Stimulated activated CD8-positive, alpha-beta memory T cell treated with anti-CD3 and anti-CD28 coated beads, Interleukin-7, amount 100 ng/mL, for 4 hours (primary cell): ENCODE data around the gene SLC35G3.
"Not testable (repeated sequence)": the region's sequence is repeated elsewhere in the genome, so short reads cannot be mapped to it uniquely, and the experiment has no call there.

Source experiments
- DNase-seq, 2 donors: peaks; one replicate each; pipeline ENCODE4 v3.0.0-alpha.2; 2020; ENCODE audit warnings: low read depth in 2 of 2

The SLC35G3 gene

DNA sequence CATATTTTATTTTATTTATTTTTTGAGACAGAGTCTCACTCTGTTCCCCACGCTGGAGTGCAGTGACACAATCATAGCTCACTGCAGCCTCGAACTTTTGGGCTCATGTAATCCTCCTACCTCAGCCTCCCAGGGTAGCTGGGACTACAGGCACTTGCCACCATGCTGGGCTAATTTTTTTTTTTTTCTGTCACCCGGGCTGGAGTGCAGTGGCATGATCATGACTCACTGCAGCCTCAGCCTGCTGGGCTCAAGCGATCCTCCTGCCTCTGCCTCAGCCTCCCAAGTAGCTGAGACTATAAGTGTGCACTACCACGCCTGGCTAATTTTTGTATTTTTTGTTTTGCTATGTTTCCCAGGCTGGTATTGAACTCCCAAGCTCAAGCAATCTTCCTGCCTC lies 29.5 kb downstream of the SLC35G3 start:
- DNase-seq, result no peak

DNA sequence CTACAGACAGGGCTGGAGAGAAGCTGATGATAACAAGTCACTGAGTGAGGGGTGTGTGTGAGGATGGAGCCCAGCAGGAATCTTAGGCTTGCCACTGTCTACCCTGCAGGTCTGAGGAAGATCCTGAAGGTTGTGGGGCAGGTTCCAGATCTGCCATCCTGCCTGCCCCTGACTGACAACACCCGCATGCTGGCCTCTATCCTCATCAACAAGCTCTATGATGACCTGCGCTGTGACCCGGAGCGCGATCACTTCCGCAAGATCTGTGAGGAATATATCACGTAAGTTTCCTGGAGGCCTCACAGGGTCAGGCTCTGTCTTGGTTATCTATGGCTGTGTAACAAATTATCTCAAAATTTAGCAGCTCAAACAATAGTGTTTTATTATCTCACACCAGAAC lies 30.3 kb downstream of the SLC35G3 start:
- DNase-seq, result no peak

DNA sequence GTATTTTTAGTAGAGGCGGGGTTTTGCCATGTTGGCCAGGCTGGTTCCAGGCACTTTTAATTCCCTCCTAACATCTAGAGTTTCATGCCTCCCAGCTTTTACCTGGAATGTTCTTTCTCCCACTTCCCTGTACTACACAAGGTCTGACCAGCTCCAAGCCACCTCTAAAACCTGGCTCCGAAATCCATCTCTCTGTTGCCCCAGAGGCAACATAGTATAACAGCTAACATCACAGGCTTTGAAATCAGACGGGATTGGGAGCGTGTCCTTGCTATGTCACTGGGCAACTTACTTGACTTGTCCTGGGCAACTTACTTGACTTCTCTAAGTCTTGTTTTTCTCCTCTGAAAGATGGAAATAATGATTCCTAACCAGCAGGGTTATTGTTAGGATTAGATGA lies 31.4 kb downstream of the SLC35G3 start:
- DNase-seq, result no peak

DNA sequence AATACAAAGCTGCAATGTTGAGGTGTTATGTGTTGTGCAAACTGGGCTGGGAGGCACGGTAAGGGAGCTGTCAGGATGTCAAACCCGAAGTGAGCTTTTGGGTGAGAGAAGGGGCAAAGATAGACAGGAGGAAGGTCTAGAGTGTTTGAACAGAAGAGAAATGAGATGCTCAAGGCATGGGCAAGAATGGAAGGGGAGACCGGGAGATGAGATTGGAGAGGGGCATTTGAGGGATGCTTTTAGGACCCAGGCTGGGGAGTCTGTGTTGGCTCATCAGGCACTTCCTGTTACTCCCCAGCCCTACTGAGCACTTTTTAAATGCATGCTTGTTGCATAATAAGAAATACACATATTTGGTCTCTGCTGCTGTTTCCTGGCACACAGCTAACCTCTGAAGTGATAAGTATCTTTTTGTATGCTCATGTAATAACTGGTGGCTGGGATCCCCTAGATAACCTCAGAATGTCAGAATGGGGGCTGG lies 32.9 kb downstream of the SLC35G3 start:
- DNase-seq, result no peak

DNA sequence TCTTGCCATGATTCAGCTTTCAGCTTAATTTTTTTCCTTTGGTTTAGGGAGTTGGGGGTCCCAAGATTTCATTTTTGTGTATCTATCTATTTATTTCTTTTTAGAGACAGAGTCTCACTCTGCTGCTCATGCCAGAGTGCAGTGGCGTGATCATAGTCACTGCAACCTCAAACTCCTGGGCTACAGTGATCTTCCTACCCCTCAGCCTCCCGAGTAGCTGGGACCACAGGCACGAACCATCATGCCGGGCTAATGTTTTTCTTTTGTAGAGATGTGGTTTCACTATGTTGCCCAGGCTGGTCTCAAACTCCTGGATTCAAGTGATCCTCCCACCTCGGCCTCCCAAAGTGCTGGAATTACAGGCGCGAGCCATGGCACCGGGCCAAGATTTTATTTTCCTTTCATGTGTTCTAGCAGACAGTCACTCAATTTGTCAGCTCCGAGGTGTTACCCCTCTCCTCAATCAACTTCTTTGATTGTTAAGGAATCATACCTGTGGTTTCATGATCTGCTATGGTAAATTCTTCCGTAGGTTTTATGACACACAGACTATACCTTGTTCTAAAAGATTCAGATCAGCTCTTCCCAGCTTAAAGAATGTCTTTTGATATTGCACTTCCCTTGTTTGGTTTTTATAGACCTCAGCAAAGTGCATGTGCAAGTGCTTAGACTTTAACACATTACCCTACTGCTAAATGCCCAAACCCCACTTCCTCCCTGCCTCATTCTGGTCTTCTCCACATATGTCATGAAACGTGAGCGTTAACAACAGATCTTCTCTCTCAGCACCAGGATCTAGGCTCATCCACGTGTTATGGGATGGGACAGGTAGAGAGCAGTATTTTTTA lies 33.6 kb downstream of the SLC35G3 start:
- no peak for DNase-seq

DNA sequence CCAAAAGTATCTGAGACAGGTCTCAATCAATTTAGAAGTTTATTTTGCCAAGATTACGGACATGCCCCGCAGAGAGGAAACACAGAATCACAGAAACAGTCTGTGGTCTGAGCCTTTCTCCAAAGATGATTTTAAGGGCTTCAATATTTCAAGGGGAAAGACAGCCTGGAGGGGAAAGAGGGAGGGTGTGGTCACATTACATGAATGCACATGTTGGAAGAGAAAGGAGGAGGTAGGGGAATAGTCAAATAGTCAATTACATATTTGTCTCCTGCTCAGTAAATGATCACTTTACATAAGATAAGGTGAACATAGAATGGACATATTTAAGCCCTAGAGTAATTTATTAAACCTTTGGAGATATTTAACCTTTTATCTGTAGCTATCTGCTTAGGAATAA lies 34.3 kb downstream of the SLC35G3 start:
- no peak for DNase-seq

DNA sequence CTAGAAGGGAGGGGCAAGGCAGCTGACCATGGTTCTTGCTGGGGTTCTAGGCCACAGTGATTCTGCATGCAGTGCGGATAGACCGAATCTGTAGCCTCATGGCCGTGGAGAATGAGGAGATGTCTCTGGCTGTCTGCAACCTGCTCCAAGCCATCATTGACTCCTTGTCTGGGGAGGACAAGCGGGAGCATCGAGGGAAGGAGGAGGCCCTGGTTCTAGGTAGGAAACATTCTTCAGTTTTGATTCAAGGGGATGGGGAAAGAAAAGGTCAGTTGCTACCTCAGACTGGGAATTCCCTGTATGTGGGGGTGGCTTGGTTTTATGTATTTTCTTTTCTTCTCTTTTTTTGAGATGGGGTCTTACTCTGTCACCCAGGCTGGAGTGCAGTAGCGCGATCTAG lies 38.9 kb downstream of the SLC35G3 start:
- no peak for DNase-seq

DNA sequence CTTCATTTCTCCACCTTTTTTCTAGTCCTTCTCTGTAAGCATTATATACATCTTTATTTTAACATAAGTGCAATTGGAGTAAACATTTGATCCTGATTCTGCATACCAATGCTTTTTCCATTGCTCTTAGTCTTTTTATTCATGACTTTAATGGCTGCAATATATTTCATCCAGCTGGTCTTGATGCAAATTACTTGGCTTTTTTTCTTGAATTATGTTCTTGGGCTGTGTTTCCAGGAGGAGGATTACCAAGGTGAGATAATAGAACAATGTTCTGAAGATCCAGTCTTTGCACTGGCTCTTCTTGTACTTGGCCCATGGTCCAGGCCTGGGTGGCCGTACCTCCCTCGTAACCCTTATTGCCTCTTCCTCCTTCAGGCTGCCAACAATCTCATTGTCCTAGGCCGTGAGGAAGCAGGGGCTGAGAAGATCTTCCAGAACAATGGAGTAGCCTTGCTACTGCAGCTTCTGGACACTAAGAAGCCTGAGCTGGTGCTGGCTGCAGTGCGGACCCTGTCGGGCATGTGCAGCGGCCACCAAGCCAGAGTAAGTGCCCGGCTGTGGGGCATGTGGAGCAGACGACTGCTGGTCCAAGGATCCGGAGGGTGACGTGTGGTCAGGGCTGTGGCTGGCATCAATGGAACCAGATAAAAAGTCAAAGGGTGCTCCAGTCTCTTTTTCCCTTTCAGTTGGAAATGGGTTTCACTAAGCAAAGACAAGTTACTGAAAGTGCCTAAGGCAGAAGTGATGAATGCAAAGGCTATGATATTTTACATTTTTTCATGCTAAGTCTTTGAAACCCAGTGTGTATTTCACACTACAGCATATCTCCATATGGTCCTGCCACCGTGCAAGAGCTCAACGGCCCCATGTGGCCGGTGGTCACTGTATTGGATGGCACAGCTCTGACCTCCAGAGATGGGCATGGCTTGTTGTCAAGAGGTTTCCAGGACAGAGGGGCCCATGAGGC lies 39.7 kb downstream of the SLC35G3 start:
- no peak for DNase-seq

DNA sequence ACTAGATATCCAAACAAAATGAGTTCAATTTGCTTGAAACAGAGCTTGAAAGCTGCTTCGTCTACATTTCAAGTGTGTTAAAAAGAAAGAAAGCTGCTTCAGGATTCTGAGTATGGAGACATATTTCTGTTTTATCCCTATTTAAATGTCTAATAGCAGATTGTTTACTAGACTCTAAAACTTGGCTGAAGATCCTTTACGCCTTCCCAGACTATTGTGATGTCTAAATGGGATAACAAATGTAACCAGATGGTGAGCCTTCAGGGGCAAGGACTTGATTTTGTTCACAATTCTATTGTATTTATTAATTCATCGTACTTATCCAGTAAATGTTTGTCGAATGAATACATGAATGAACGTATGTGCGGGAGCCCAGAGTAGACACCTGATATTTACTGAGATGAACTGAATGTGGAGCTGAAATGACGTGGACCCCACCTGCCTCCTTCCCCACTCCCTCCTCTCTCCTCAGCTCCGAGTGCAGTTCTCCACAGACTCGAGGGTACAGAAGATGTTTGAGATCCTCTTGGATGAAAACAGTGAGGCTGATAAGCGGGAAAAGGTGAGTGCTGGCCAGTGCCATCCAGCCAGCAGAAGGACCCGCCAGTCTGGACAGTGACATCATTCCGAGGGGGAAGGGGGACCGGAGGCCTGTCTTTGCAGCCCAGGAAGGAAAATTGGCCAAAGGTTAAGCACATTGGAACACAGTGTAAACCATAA lies 41.6 kb downstream of the SLC35G3 start:
- DNase-seq, result no peak

DNA sequence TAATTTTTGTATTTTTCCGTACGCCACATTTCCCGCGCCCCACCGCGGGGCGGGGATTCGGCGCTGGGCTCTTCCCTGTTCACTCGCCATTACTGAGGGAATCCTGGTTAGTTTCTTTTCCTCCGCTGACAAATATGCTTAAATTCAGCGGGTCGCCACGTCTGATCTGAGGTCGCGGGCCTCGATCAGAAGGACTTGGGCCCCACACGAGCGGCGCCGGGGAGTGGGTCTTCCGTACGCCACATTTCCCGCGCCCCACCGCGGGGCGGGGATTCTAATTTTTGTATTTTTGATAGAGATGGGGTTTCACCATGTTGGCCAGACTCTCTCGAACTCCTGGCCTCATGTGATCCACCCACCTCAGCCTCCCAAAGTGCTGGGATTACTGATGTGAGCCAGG lies 43.1 kb downstream of the SLC35G3 start:
- DNase-seq, result not testable (repeated sequence)

DNA sequence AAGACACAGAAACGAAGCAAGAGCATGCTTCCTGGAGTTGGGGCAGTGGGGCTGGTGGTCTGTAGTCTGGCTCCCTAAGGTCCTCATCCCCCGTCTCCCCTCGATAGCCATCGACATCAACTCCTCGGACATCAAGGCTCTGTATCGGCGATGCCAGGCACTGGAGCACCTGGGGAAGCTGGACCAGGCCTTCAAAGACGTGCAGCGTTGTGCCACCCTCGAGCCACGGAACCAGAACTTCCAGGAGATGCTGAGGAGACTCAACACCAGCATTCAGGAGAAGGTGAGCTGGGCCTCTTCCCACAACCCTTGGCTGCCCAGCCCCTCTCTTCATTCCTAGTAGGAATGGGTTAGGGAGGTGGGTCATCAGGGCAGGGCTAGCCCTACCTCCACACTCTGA lies 44.3 kb downstream of the SLC35G3 start:
- DNase-seq, result no peak

DNA sequence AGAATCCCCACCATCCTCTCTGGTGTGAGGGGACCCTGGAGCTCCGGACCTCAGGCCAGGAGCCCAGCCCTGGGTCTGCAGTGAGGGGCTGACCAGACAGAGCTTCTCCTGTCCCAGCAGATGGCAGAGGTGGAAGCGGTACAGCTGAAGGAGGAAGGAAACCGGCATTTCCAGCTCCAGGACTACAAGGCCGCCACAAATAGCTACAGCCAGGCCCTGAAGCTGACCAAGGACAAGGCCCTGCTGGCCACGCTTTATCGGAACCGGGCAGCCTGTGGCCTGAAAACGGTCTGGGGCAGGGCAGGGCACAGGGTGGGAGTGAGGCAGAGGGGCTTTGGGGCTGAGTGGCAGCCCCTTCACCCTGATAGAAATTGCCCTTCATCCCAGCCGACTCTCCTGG lies 46.0 kb downstream of the SLC35G3 start:
- no peak for DNase-seq

DNA sequence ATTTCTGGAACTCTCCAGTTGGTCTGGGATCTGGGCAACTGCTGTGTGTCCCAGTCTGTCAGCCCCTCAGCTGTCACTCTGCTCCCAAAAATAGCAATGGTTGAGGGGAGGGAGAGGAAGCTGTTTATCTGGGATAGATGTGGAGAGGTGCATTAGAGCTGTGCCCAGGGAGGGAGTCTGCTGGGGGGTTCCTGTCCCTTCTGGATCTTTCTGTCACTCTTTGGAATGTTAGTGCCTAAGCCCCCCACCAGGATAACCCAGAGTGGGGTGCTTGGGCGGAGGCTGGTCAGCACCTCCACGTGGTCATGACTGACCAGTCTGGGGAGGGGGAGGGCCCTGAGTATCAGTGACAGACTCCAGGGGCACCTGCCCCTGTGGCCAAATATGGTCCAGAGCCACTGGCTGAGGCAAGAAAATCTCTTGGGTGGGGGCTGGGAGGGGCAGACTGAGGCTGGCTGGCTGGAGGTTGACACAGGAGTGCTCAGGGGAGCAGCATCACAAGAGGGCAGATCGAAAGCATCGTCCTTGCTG lies 46.8 kb downstream of the SLC35G3 start, which contains the start of gene UNC45B:
Gene UNC45B, plus strand, starts transcription at position 443 of the 531 bp plus-strand sequence. CDS start 447 bp downstream, outside the sequence.
- no peak for DNase-seq

DNA sequence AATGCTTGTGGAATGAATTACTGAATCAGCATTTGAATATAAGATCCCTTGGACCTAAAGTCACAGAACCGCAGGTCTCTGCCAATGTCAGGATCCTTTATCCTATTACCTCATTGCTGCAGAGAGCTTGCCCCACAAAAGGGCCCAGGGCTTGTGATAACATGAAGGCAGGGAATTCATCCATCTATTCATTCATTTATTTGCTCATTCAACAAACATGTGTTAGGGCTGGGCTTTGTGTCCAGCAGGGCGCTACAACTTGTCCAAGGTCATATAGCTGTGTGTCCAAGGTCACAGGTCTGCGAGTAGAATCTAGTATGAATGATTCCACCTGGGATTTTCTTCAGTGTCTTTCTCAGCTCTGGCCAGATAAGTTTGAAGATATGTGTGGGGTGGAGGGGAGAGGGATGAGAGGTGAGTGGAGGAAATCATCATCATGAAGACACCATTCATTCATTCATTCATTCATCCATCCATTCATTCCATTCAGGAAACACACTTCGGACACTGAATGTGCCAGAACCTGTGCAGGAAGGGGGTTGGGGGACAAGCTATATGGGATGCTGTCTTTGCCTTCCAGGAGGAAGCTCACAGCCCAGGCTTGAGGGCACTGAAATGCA lies 47.9 kb downstream of the SLC35G3 start:
- DNase-seq, result no peak

DNA sequence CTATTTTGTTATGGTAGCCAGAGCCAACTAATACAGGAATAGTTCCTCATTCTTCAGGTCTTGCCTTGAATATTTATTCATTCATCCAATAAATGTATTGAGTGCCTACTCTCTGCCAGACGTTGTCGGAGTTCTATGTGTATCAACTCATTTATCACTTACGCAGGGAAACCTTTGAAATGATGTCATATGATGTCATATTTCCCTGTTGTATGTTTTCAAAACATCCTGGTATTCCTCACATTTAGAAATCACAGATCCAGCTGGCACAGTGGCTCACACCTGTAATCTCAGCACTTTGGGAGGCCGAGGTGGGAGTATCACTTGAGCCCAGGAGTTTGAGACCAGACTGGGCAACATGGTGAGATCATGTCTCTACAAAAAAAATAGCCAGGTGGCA lies 49.4 kb downstream of the SLC35G3 start:
- no peak for DNase-seq
